Natural killer cell treated with Interleukin-12 subunit alpha and Interleukin-12 subunit beta and Interleukin-15 and Interleukin-18, amount 100 ng/mL, for 72 hours (primary cell): ENCODE data around the gene MTPN. TPM values are rescaled to one million over a fixed set of nuclear protein-coding genes. Genes with fewer than 3 reads are reported as not detected.

Source experiments
- ATAC-seq, 2 donors: fragments of 150-1000 bp; cut with Tn5 transposase in 1 of 2; sonication (Bioruptor Pico), chemical (Tn5 transposase) in 1 of 2; 2 replicates each; pipeline ENCODE4 v1.10.0; 2021
- DNase-seq: peaks from one replicate; pipeline ENCODE4 v3.0.0; 2022; ENCODE audit warnings: low spot score
- H3K27ac Mint-ChIP-seq, 2 donors: 1 replicate in 1 of 2; 2 replicates in 1 of 2; pipeline ENCODE4 v1.8.0; 2022; ENCODE audit warnings: mixed read lengths in 2 of 2, mild to moderate bottlenecking in 1 of 2, moderate library complexity in 1 of 2
- H3K27me3 Mint-ChIP-seq, 2 donors: 1 replicate in 1 of 2; 2 replicates in 1 of 2; pipeline ENCODE4 v1.8.0; 2022; ENCODE audit warnings: mixed read lengths in 2 of 2
- H3K36me3 Mint-ChIP-seq: one replicate; pipeline ENCODE4 v1.8.0; 2022; ENCODE audit warnings: mixed read lengths
- H3K4me1 Mint-ChIP-seq, 2 donors: 1 replicate in 1 of 2; 2 replicates in 1 of 2; pipeline ENCODE4 v1.8.0; 2022; ENCODE audit warnings: low read depth in 2 of 2, mixed read lengths in 2 of 2, mild to moderate bottlenecking in 1 of 2
- H3K4me3 Mint-ChIP-seq: one replicate; pipeline ENCODE4 v1.8.0; 2022; ENCODE audit warnings: mixed read lengths
- H3K9me3 Mint-ChIP-seq: 2 replicates; pipeline ENCODE4 v1.8.0; 2022; ENCODE audit warnings: mixed read lengths
- total RNA-seq, 2 donors: library from RNA; stranded (reverse); gene quantifications; one replicate each; pipeline ENCODE4 v1.2.3, GENCODE V29; 2022

MTPN gene
- total RNA-seq, 2 donors from 2014 or later, result 148 to 190 TPM

- Mint-ChIP-seq H3K27me3 (no peaks in the 10 kb centered on the region), H3K4me1 (peaks cover 4 to 7% of the 10 kb centered on the region in 2 donors)
Measured at GRCh38 chr7:135920478-135920877, 56.7 kb downstream of the MTPN start.

GRCh38 chr7:135919071-135919841, 57.9 kb downstream of the MTPN start:
- H3K36me3 Mint-ChIP-seq, result peaks cover 8% of the 10 kb centered on the region
- ATAC-seq (peak in 1 of 2 donors; percentile 52), DNase-seq (no peak)
- H3K27ac Mint-ChIP-seq, result no peak overlapping the region
- peaks cover 4 to 7% of the 10 kb centered on the region in 2 donors for H3K4me1 Mint-ChIP-seq
- H3K9me3 Mint-ChIP-seq, result no peaks in the 10 kb centered on the region
- H3K27me3 Mint-ChIP-seq, result no peaks in the 10 kb centered on the region
- H3K4me3 Mint-ChIP-seq, result no peak overlapping the region

More at GRCh38 chr7:135920478-135920877, 56.7 kb downstream of the MTPN start:
- no peak for ATAC-seq
- Mint-ChIP-seq H3K4me3 (no peak overlapping the region), H3K9me3 (no peaks in the 10 kb centered on the region), H3K36me3 (peaks cover 8% of the 10 kb centered on the region), H3K27ac (no peak overlapping the region)
- DNase-seq, result no peak

GRCh38 chr7:135918134-135918533, 59.0 kb downstream of the MTPN start:
- DNase-seq (no peak), ATAC-seq (no peak)
- Mint-ChIP-seq H3K27me3 (peaks cover 0 to 4% of the 10 kb centered on the region in 2 donors), H3K9me3 (no peaks in the 10 kb centered on the region), H3K36me3 (peaks cover 8% of the 10 kb centered on the region), H3K27ac (no peak overlapping the region), H3K4me1 (peaks cover 4 to 7% of the 10 kb centered on the region in 2 donors), H3K4me3 (no peak overlapping the region)

- no peak overlapping the region for H3K27ac Mint-ChIP-seq
- no peak for DNase-seq
- peaks cover 0 to 4% of the 10 kb centered on the region in 2 donors for H3K27me3 Mint-ChIP-seq
- H3K4me3 Mint-ChIP-seq, result no peak overlapping the region
- H3K4me1 Mint-ChIP-seq, result peaks cover 4 to 7% of the 10 kb centered on the region in 2 donors
- peaks cover 8% of the 10 kb centered on the region for H3K36me3 Mint-ChIP-seq
- no peaks in the 10 kb centered on the region for H3K9me3 Mint-ChIP-seq
- ATAC-seq, result no peak
Measured at GRCh38 chr7:135917721-135918120, 59.4 kb downstream of the MTPN start.

GRCh38 chr7:135914346-135914745, 62.8 kb downstream of the MTPN start:
- Mint-ChIP-seq H3K27me3 (peaks cover 0 to 10% of the 10 kb centered on the region in 2 donors), H3K9me3 (no peaks in the 10 kb centered on the region), H3K4me1 (peaks cover 4 to 10% of the 10 kb centered on the region in 2 donors), H3K36me3 (no peaks in the 10 kb centered on the region), H3K4me3 (no peak overlapping the region), H3K27ac (no peak overlapping the region)
- ATAC-seq (no peak), DNase-seq (no peak)

- H3K36me3 Mint-ChIP-seq, result no peaks in the 10 kb centered on the region
- no peaks in the 10 kb centered on the region for H3K9me3 Mint-ChIP-seq
- H3K27me3 Mint-ChIP-seq, result peaks cover 0 to 13% of the 10 kb centered on the region in 2 donors
- no peak overlapping the region for H3K4me3 Mint-ChIP-seq
- DNase-seq (no peak), ATAC-seq (no peak)
- H3K27ac Mint-ChIP-seq, result no peak overlapping the region
- peaks cover 7 to 13% of the 10 kb centered on the region in 2 donors for H3K4me1 Mint-ChIP-seq
Measured at GRCh38 chr7:135913404-135913803, 63.8 kb downstream of the MTPN start.

GRCh38 chr7:135911099-135911498, 66.1 kb downstream of the MTPN start:
- Mint-ChIP-seq H3K4me3 (no peak overlapping the region), H3K27me3 (peaks cover 0 to 17% of the 10 kb centered on the region in 2 donors), H3K4me1 (peaks cover 9% of the 10 kb centered on the region in 2 donors), H3K27ac (no peak overlapping the region), H3K36me3 (no peaks in the 10 kb centered on the region), H3K9me3 (no peaks in the 10 kb centered on the region)
- DNase-seq, result no peak
- no peak for ATAC-seq

GRCh38 chr7:135910393-135911036, 66.6 kb downstream of the MTPN start:
- DNase-seq (no peak), ATAC-seq (no peak)
- Mint-ChIP-seq H3K27me3 (peaks cover 0 to 17% of the 10 kb centered on the region in 2 donors), H3K36me3 (no peaks in the 10 kb centered on the region), H3K4me1 (peaks cover 10 to 14% of the 10 kb centered on the region in 2 donors), H3K27ac (no peak overlapping the region), H3K4me3 (no peak overlapping the region), H3K9me3 (no peaks in the 10 kb centered on the region)

GRCh38 chr7:135905858-135906257, 71.3 kb downstream of the MTPN start:
- DNase-seq, result no peak
- Mint-ChIP-seq H3K27ac (no peak overlapping the region), H3K4me1 (peaks cover 37 to 38% of the 10 kb centered on the region in 2 donors), H3K4me3 (no peak overlapping the region), H3K36me3 (no peaks in the 10 kb centered on the region), H3K9me3 (peaks cover 3% of the 10 kb centered on the region), H3K27me3 (peaks cover 0 to 12% of the 10 kb centered on the region in 2 donors)
- no peak for ATAC-seq

GRCh38 chr7:135905355-135905754, 71.8 kb downstream of the MTPN start:
- ATAC-seq (peak; percentile 71 to 77), DNase-seq (no peak)
- H3K36me3 Mint-ChIP-seq, result no peaks in the 10 kb centered on the region
- peaks cover 38 to 39% of the 10 kb centered on the region in 2 donors for H3K4me1 Mint-ChIP-seq
- H3K27ac Mint-ChIP-seq, result no peak overlapping the region
- H3K27me3 Mint-ChIP-seq, result peaks cover 0 to 12% of the 10 kb centered on the region in 2 donors
- peaks cover 3% of the 10 kb centered on the region for H3K9me3 Mint-ChIP-seq
- H3K4me3 Mint-ChIP-seq, result no peak overlapping the region

GRCh38 chr7:135904282-135904681, 72.9 kb downstream of the MTPN start:
- no peaks in the 10 kb centered on the region for H3K36me3 Mint-ChIP-seq
- H3K27me3 Mint-ChIP-seq, result peaks cover 0 to 11% of the 10 kb centered on the region in 2 donors
- peaks cover 43 to 49% of the 10 kb centered on the region in 2 donors for H3K4me1 Mint-ChIP-seq
- H3K9me3 Mint-ChIP-seq, result peaks cover 3% of the 10 kb centered on the region
- peak overlapping the region; percentile 1 to 27 for H3K27ac Mint-ChIP-seq
- DNase-seq, result no peak
- ATAC-seq, result no peak
- H3K4me3 Mint-ChIP-seq, result peak overlapping the region; percentile 49

- peaks cover 0 to 9% of the 10 kb centered on the region in 2 donors for H3K27me3 Mint-ChIP-seq
- H3K36me3 Mint-ChIP-seq, result no peaks in the 10 kb centered on the region
- DNase-seq (peak; percentile 60), ATAC-seq (peak; percentile 91 to 93)
- peaks cover 38 to 53% of the 10 kb centered on the region in 2 donors for H3K4me1 Mint-ChIP-seq
- H3K4me3 Mint-ChIP-seq, result peak overlapping the region; percentile 59
- peak overlapping the region; percentile 60 to 61 for H3K27ac Mint-ChIP-seq
- H3K9me3 Mint-ChIP-seq, result peaks cover 3% of the 10 kb centered on the region
Measured at GRCh38 chr7:135901585-135902540, 75.3 kb downstream of the MTPN start.

- Mint-ChIP-seq H3K27ac (no peak overlapping the region), H3K27me3 (peaks cover 0 to 9% of the 10 kb centered on the region in 2 donors), H3K36me3 (no peaks in the 10 kb centered on the region), H3K4me3 (no peak overlapping the region), H3K9me3 (peaks cover 3% of the 10 kb centered on the region), H3K4me1 (peaks cover 29 to 43% of the 10 kb centered on the region in 2 donors)
- no peak for DNase-seq
- ATAC-seq, result no peak
Measured at GRCh38 chr7:135900065-135900546, 77.1 kb downstream of the MTPN start.
